Karpas-422 (cell line): ENCODE measurements around the gene KLF15. TPM values are rescaled to one million over a fixed set of nuclear protein-coding genes. Genes with fewer than 3 reads are reported as not detected.

Source experiments
- DNase-seq: peaks from one replicate; pipeline ENCODE4 v3.0.0-alpha.2; 2015
- H2AFZ ChIP-seq: fragments of 200-600 bp; sonication (generic); 2 replicates; pipeline ENCODE4 v1.6.1; 2014; ENCODE audit warnings: antibody characterized with exemption, low read length, mixed read lengths
- H3K27ac ChIP-seq: fragments of 200-600 bp; sonication (generic); 2 replicates; pipeline ENCODE4 v1.5.1; 2014; ENCODE audit warnings: mild to moderate bottlenecking, low read length, moderate library complexity
- H3K27me3 ChIP-seq: fragments of 200-600 bp; sonication (generic); 2 replicates; pipeline ENCODE4 v1.6.1; 2014; ENCODE audit warnings: low read length, mixed read lengths
- H3K36me3 ChIP-seq: fragments of 200-600 bp; sonication (generic); 2 replicates; pipeline ENCODE4 v1.6.1; 2014; ENCODE audit warnings: low read length, mixed read lengths; ENCODE audit not compliant: insufficient read depth
- H3K4me1 ChIP-seq: fragments of 200-600 bp; sonication (generic); 2 replicates; pipeline ENCODE4 v1.6.1; 2014; ENCODE audit warnings: mild to moderate bottlenecking, low read length, mixed read lengths
- H3K4me2 ChIP-seq: fragments of 200-600 bp; sonication (generic); 2 replicates; pipeline ENCODE4 v1.6.1; 2014; ENCODE audit warnings: low read length, low read depth, mild to moderate bottlenecking; ENCODE audit not compliant: poor library complexity, severe bottlenecking
- H3K4me3 ChIP-seq: fragments of 200-600 bp; sonication (generic); 2 replicates; pipeline ENCODE4 v1.5.1; 2014; ENCODE audit warnings: mild to moderate bottlenecking, antibody characterized with exemption, low read length, mixed read lengths
- H3K79me2 ChIP-seq: fragments of 200-600 bp; sonication (generic); 2 replicates; pipeline ENCODE4 v1.6.1; 2014; ENCODE audit warnings: mild to moderate bottlenecking, low read length, mixed read lengths
- H3K9ac ChIP-seq: fragments of 200-600 bp; sonication (generic); 2 replicates; pipeline ENCODE4 v1.6.0; 2014; ENCODE audit warnings: low read length
- H3K9me2 ChIP-seq: fragments of 200-600 bp; sonication (generic), shearing (Covaris generic); replicated peaks from 2 replicates; pipeline ENCODE4 v1.6.0; 2014; ENCODE audit warnings: mild to moderate bottlenecking, low read length, moderate library complexity; ENCODE audit not compliant: insufficient read depth
- H3K9me3 ChIP-seq: fragments of 300-700, 200-600 bp; sonication (generic); 2 replicates; pipeline ENCODE4 v1.6.1; 2014; ENCODE audit warnings: low read length, mixed read lengths
- H4K20me1 ChIP-seq: fragments of 200-600 bp; sonication (generic); 2 replicates; pipeline ENCODE4 v1.6.1; 2014; ENCODE audit warnings: mild to moderate bottlenecking, antibody characterized with exemption, low read length, low read depth; ENCODE audit not compliant: insufficient read depth
- total RNA-seq: library from RNA; depleted of rRNA; stranded (reverse); fragments of >200 nt; shearing (Covaris generic); gene quantifications from 2 replicates; pipeline ENCODE4 v1.2.3, GENCODE V29; 2014; ENCODE audit warnings: low replicate concordance

Gene KLF15
- total RNA-seq, 1 experiment from 2014 or later = not detected

DNA sequence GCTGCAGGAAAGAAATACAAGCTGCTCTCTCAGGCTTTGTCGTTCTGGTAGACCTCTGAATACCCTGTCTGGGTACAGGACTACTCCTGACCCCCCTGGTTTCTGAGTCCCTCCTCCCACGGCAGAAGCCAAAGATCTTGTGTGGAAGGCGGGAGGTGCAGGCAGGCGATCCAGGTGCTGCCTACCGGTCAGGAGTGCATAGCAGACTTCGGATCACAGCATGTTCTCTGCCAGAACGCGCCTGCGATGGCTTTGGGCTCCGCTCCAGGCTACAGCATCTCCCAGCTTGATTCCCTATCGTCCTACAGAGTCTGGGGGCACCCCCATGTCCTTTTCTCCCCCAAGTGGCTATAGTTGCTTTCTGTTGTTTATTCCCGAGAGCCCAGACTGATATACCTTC is 35.0 kb upstream of the KLF15 start:
- Histone ChIP-seq H3K4me1 (no peaks in the 10 kb centered on the region), H3K27ac (no peak overlapping the region), H3K27me3 (no peaks in the 10 kb centered on the region), H3K9ac (no peak overlapping the region), H4K20me1 (no peaks in the 10 kb centered on the region), H3K9me3 (no peaks in the 10 kb centered on the region), H3K4me2 (no peak overlapping the region), H2AFZ (no peak overlapping the region), H3K4me3 (no peak overlapping the region), H3K36me3 (no peaks in the 10 kb centered on the region), H3K79me2 (no peaks in the 10 kb centered on the region), H3K9me2 (no peaks in the 10 kb centered on the region)
- DNase-seq = no peak

DNA sequence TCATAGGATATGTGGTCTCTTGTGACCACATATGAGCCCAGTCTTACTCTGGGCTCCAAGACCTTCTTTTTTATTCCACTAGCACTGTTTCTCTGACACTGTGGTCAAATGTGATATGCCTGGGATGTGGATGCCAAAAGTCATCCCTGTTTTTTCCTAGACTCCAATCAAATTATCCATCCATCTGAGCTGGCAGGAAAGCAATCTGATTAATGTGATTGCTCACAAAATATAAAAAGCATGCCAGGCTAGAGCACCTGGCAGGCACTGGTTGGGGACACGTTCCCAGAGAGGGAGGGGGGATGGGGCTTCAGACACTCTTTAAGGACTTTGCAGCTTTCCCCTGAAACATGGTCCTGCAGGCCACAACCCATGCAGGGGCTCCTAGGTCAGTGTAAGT is 34.4 kb upstream of the KLF15 start:
- H3K79me2 ChIP-seq = no peaks in the 10 kb centered on the region
- no peak overlapping the region for H3K4me2 ChIP-seq
- no peaks in the 10 kb centered on the region for H3K27me3 ChIP-seq
- H3K27ac ChIP-seq = no peak overlapping the region
- H3K9me3 ChIP-seq = no peaks in the 10 kb centered on the region
- H2AFZ ChIP-seq = no peak overlapping the region
- H3K9ac ChIP-seq = no peak overlapping the region
- H3K4me1 ChIP-seq = no peaks in the 10 kb centered on the region
- DNase-seq = no peak
- H3K36me3 ChIP-seq = no peaks in the 10 kb centered on the region
- no peaks in the 10 kb centered on the region for H4K20me1 ChIP-seq
- no peaks in the 10 kb centered on the region for H3K9me2 ChIP-seq
- H3K4me3 ChIP-seq = no peak overlapping the region

DNA sequence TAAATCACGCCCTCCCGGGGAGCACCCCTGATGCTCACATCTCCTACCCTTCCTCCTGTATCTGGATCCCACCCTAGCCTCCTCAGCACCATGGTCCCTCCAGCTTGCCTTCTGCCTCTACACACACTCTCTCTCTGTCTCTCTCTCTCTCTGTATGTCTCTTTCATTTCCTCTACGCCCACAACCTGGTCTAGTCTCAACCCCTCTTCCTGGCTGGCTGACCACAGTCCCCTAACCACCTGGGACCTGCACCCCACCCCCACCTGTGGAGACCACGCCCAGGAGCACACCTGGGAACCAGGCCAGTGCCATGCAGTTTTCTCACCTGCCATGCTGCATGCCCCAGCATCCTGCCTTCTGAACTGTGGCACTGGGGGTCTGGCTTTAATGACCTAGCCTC is 33.5 kb upstream of the KLF15 start:
- no peak for DNase-seq
- H3K79me2 ChIP-seq = no peaks in the 10 kb centered on the region
- H2AFZ ChIP-seq = no peak overlapping the region
- H3K4me2 ChIP-seq = no peak overlapping the region
- H3K4me1 ChIP-seq = no peaks in the 10 kb centered on the region
- H3K4me3 ChIP-seq = no peak overlapping the region
- no peaks in the 10 kb centered on the region for H3K27me3 ChIP-seq
- no peak overlapping the region for H3K9ac ChIP-seq
- no peaks in the 10 kb centered on the region for H3K9me2 ChIP-seq
- H4K20me1 ChIP-seq = no peaks in the 10 kb centered on the region
- H3K36me3 ChIP-seq = no peaks in the 10 kb centered on the region
- no peaks in the 10 kb centered on the region for H3K9me3 ChIP-seq
- H3K27ac ChIP-seq = no peak overlapping the region

DNA sequence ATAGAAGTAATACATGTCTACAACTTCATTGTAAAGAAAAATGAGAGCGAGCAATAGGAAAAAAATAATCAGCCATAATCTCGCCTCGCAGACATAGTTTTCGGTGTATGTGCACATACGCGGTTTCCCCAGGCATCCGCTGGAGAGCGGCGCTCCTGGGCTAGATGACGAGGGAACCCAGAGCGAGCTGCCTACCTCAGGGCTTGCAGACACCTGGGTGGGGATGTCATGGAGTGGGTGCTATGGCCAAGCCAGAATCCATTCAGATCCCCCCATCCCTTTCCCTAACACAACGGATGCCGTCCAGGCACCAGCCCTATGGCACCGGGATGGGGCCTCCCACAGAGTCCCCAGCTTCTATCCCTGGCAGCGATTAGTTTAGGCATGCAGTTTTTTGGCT is 33.0 kb upstream of the KLF15 start:
- Histone ChIP-seq H3K4me3 (no peak overlapping the region), H2AFZ (no peak overlapping the region), H3K9me2 (no peaks in the 10 kb centered on the region), H3K27me3 (no peaks in the 10 kb centered on the region), H3K4me2 (no peak overlapping the region), H3K4me1 (no peaks in the 10 kb centered on the region), H3K9ac (no peak overlapping the region), H4K20me1 (no peaks in the 10 kb centered on the region), H3K27ac (no peak overlapping the region), H3K9me3 (no peaks in the 10 kb centered on the region), H3K79me2 (no peaks in the 10 kb centered on the region), H3K36me3 (no peaks in the 10 kb centered on the region)
- DNase-seq = no peak

DNA sequence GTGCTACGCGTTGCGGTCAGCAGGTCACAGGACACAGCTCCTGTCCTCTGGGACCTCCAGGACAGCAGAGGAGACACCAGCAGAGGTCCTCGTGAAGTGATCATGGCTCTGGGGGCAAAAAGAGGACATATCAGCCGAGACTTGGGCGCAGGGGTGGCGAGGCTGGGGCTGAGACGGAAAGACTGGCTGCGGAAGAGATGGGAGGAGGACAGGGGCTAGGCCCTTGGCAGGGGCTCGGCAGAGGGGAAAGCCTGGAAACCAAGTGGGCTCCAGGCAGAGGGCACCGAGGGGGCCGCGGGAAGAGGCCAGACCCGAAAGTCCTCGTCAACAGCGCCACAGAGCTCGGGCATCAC is 32.6 kb upstream of the KLF15 start:
- Histone ChIP-seq H3K4me1 (no peaks in the 10 kb centered on the region), H3K27me3 (no peaks in the 10 kb centered on the region), H3K4me3 (no peak overlapping the region), H3K9me3 (no peaks in the 10 kb centered on the region), H3K79me2 (no peaks in the 10 kb centered on the region), H3K9ac (no peak overlapping the region), H3K9me2 (no peaks in the 10 kb centered on the region), H4K20me1 (no peaks in the 10 kb centered on the region), H3K4me2 (no peak overlapping the region), H2AFZ (no peak overlapping the region), H3K27ac (no peak overlapping the region), H3K36me3 (no peaks in the 10 kb centered on the region)
- DNase-seq = no peak

DNA sequence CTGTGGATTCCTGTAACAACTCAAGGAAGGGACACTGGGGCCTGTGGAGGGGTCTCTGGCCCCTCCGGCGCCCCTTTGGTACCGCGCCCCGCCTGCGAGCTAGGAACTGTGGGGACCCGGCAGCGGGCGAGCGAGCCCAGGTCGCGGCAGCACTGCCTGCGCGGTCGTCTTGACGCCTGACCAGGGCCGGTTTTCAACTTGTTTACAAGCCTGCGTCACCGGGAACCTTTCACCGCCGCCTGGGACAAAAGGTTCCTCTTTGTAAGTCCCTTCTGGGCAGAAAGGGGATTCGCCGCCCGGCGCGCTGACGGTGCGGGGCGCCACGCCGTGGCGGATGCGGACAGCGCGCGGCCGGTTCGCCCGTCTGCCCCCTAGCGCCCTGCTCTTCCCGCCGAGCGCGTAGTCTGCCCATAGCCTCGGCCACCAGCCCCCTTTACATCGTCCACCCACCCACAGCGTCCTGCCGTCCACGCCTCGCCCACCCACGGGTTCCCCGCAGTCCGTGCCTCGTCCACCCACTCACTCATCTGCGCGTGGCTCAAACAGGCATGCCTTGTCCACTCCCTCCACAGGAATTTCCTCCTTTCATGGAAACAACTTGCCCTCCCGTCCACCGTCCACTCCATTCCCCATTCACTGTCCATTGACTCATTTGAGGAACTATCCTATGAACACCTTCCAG is 32.0 kb upstream of the KLF15 start:
- no peaks in the 10 kb centered on the region for H3K27me3 ChIP-seq
- no peaks in the 10 kb centered on the region for H3K79me2 ChIP-seq
- H3K27ac ChIP-seq = no peak overlapping the region
- H3K9me2 ChIP-seq = no peaks in the 10 kb centered on the region
- no peaks in the 10 kb centered on the region for H4K20me1 ChIP-seq
- DNase-seq = peak; percentile 67
- H3K9me3 ChIP-seq = no peaks in the 10 kb centered on the region
- no peaks in the 10 kb centered on the region for H3K36me3 ChIP-seq
- no peak overlapping the region for H3K4me2 ChIP-seq
- H3K4me3 ChIP-seq = no peak overlapping the region
- no peaks in the 10 kb centered on the region for H3K4me1 ChIP-seq
- H3K9ac ChIP-seq = no peak overlapping the region
- H2AFZ ChIP-seq = no peak overlapping the region

DNA sequence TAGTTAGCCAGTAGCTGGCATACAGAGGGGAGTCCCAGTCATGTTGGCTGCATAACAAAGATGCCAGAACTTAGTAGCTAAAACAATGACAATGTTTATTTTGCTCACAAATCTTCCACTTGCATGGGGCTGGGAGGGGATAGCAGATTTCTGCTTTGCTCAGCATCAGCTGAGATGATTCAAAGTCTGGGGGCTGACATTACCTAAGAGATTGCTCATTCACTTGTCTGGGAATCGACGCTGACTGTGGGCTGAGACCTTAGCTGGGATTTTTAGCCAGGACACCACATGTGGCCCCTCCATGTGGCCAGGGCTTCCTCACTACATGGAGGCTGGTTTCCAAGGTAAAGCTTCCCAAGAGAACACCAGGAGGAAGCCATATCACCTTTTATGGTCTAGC is 24.8 kb upstream of the KLF15 start:
- H3K36me3 ChIP-seq = no peaks in the 10 kb centered on the region
- no peak overlapping the region for H3K27ac ChIP-seq
- H2AFZ ChIP-seq = no peak overlapping the region
- DNase-seq = no peak
- no peaks in the 10 kb centered on the region for H3K4me1 ChIP-seq
- H3K9me3 ChIP-seq = no peaks in the 10 kb centered on the region
- no peaks in the 10 kb centered on the region for H4K20me1 ChIP-seq
- H3K27me3 ChIP-seq = no peaks in the 10 kb centered on the region
- no peaks in the 10 kb centered on the region for H3K79me2 ChIP-seq
- no peak overlapping the region for H3K9ac ChIP-seq
- no peak overlapping the region for H3K4me3 ChIP-seq
- no peak overlapping the region for H3K4me2 ChIP-seq
- H3K9me2 ChIP-seq = no peaks in the 10 kb centered on the region

DNA sequence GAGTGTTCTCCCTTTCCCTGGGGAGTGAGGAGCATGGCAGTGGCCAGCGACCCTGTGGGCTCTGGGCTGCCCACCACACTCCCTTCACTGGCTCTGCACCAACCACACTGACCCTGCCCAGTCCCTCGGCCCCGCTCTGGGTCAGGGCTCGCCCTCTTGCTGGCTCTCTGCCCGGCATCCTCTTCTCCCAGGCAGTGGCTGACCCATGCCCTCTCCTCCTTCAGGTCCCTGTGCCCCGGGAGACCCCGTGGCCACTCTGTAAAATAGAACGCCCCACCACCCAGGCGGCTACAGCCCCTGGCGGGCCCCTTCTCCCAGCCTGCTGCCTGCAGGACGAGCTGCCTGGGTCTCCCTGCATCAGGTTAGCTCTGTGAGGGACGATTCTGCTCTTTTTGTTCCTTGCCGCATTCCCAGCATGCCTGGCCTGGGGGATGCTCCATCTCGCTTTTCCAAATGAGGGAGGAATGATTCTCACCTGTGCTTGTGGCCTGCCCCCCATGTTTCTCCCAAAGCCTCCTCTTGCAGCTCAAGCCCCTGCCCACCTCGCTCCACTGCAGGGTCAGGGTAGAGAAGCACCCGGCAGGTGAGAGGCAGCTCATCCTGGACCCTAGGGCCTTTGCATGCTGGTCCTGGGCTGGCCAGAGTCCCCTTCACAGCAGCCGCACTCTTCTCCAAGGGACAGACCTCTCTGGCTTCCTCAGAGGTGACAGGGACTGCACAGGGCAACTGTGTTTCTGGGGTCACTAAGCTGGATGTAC is 23.0 kb upstream of the KLF15 start:
- Histone ChIP-seq H4K20me1 (no peaks in the 10 kb centered on the region), H3K4me3 (no peak overlapping the region), H3K4me2 (no peak overlapping the region), H3K9ac (no peak overlapping the region), H2AFZ (no peak overlapping the region), H3K9me3 (no peaks in the 10 kb centered on the region), H3K36me3 (no peaks in the 10 kb centered on the region), H3K79me2 (no peaks in the 10 kb centered on the region), H3K4me1 (no peaks in the 10 kb centered on the region), H3K9me2 (no peaks in the 10 kb centered on the region), H3K27me3 (no peaks in the 10 kb centered on the region), H3K27ac (no peak overlapping the region)
- no peak for DNase-seq
